SJCRH30 (cell line): ENCODE measurements around the gene CFP. TPM values are rescaled to one million over a fixed set of nuclear protein-coding genes. Genes with fewer than 3 reads are reported as not detected.
"Not testable (repeated sequence)": the region's sequence is repeated elsewhere in the genome, so short reads cannot be mapped to it uniquely, and the experiment has no call there.

ENCODE experiments used
- DNase-seq, 2 experiments: peaks; one replicate each; pipeline ENCODE4 v3.0.0-alpha.2; 2015 to 2020
- H3K27ac ChIP-seq: fragments of 250-450 bp; sonication (Bioruptor Pico); 2 replicates; pipeline ENCODE4 v1.5.1; 2020; ENCODE audit warnings: mild to moderate bottlenecking, moderate library complexity
- H3K27me3 ChIP-seq: fragments of 250-450 bp; sonication (Bioruptor Pico); 2 replicates; pipeline ENCODE4 v1.5.1; 2020; ENCODE audit warnings: mild to moderate bottlenecking, moderate library complexity
- H3K36me3 ChIP-seq: fragments of 250-450 bp; sonication (Bioruptor Pico); 2 replicates; pipeline ENCODE4 v1.5.1; 2020; ENCODE audit warnings: mild to moderate bottlenecking, moderate library complexity
- H3K4me1 ChIP-seq: fragments of 250-450 bp; sonication (Bioruptor Pico); 2 replicates; pipeline ENCODE4 v1.5.1; 2020; ENCODE audit warnings: mild to moderate bottlenecking, moderate library complexity
- H3K4me3 ChIP-seq: fragments of 250-450 bp; sonication (Bioruptor Pico); 2 replicates; pipeline ENCODE4 v1.5.1; 2020; ENCODE audit warnings: mild to moderate bottlenecking, moderate library complexity
- H3K9me3 ChIP-seq: fragments of 250-450 bp; sonication (Bioruptor Pico); replicated peaks from 2 replicates; pipeline ENCODE4 v1.5.1; 2020; ENCODE audit warnings: mild to moderate bottlenecking, moderate library complexity
- total RNA-seq: library from RNA; depleted of rRNA; stranded (reverse); fragments of >200 nt; shearing (Covaris generic); gene quantifications from 2 replicates; pipeline ENCODE4 v1.2.3, GENCODE V29; 2014

CFP gene
- total RNA-seq, 1 experiment from 2014 or later: 0.32 TPM

GRCh38 chrX:47621851-47622250 is 7.9 kb downstream of the CFP start:
- no peaks in the 10 kb centered on the region for H3K4me1 ChIP-seq
- no peak for DNase-seq
- H3K27ac ChIP-seq: no peak overlapping the region
- no peaks in the 10 kb centered on the region for H3K36me3 ChIP-seq
- no peaks in the 10 kb centered on the region for H3K27me3 ChIP-seq
- no peak overlapping the region for H3K4me3 ChIP-seq
- H3K9me3 ChIP-seq: no peaks in the 10 kb centered on the region

- Histone ChIP-seq H3K27me3 (no peaks in the 10 kb centered on the region), H3K9me3 (no peaks in the 10 kb centered on the region), H3K27ac (no peak overlapping the region), H3K36me3 (no peaks in the 10 kb centered on the region), H3K4me3 (no peak overlapping the region), H3K4me1 (no peaks in the 10 kb centered on the region)
- DNase-seq: no peak
Observed at GRCh38 chrX:47620303-47620685, 9.4 kb downstream of the CFP start.

GRCh38 chrX:47619486-47620302 is 10.0 kb downstream of the CFP start, which contains the start of gene SYN1:
SYN1 (minus strand) TSS chrX:47619857; CDS start chrX:47619728, 129 bp downstream.
- Histone ChIP-seq H3K36me3 (no peaks in the 10 kb centered on the region), H3K4me1 (no peaks in the 10 kb centered on the region), H3K4me3 (no peak within 1 kb of the TSS), H3K27me3 (no peaks in the 10 kb centered on the region), H3K9me3 (no peaks in the 10 kb centered on the region), H3K27ac (no peak within 1 kb of the TSS)
- DNase-seq: no peak

GRCh38 chrX:47618923-47619485 is 10.7 kb downstream of the CFP start:
- Histone ChIP-seq H3K4me3 (no peak overlapping the region), H3K4me1 (no peaks in the 10 kb centered on the region), H3K36me3 (no peaks in the 10 kb centered on the region), H3K9me3 (no peaks in the 10 kb centered on the region), H3K27ac (no peak overlapping the region), H3K27me3 (no peaks in the 10 kb centered on the region)
- no peak for DNase-seq

- Histone ChIP-seq H3K36me3 (no peaks in the 10 kb centered on the region), H3K9me3 (no peaks in the 10 kb centered on the region), H3K27ac (no peak overlapping the region), H3K27me3 (no peaks in the 10 kb centered on the region), H3K4me1 (no peaks in the 10 kb centered on the region), H3K4me3 (no peak overlapping the region)
- no peak for DNase-seq
Observed at GRCh38 chrX:47614618-47615017, 15.1 kb downstream of the CFP start.

GRCh38 chrX:47613082-47613481 is 16.6 kb downstream of the CFP start:
- H3K4me1 ChIP-seq: no peaks in the 10 kb centered on the region
- no peak for DNase-seq
- no peaks in the 10 kb centered on the region for H3K9me3 ChIP-seq
- H3K36me3 ChIP-seq: no peaks in the 10 kb centered on the region
- no peak overlapping the region for H3K4me3 ChIP-seq
- H3K27ac ChIP-seq: no peak overlapping the region
- H3K27me3 ChIP-seq: no peaks in the 10 kb centered on the region

- Histone ChIP-seq H3K9me3 (no peaks in the 10 kb centered on the region), H3K4me3 (no peak overlapping the region), H3K27me3 (no peaks in the 10 kb centered on the region), H3K36me3 (no peaks in the 10 kb centered on the region), H3K27ac (no peak overlapping the region), H3K4me1 (no peaks in the 10 kb centered on the region)
- no peak for DNase-seq
Observed at GRCh38 chrX:47612418-47612817, 17.3 kb downstream of the CFP start.

DNA sequence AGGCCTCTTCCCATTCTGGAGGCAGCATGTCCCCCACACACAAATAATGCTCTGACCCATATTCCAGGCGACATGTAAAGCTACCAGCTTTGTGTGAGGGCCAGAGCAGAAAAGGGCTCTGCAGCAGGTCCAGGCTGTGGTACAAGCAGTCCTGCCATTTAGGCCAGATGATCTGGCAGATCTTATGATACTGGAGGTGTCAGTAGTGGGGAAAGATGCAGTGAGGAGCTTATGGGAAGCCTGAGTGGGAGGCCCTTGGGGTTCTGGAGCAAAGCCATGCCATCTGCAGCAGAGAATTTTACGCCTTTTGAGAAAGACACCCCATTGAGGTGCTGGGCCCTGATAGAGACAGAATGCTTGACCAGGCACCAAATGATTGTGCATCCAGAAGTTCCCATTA is 17.8 kb downstream of the CFP start:
- H3K4me1 ChIP-seq: no peaks in the 10 kb centered on the region
- no peak overlapping the region for H3K27ac ChIP-seq
- no peaks in the 10 kb centered on the region for H3K9me3 ChIP-seq
- no peaks in the 10 kb centered on the region for H3K36me3 ChIP-seq
- no peak for DNase-seq
- H3K27me3 ChIP-seq: no peaks in the 10 kb centered on the region
- H3K4me3 ChIP-seq: no peak overlapping the region

DNA sequence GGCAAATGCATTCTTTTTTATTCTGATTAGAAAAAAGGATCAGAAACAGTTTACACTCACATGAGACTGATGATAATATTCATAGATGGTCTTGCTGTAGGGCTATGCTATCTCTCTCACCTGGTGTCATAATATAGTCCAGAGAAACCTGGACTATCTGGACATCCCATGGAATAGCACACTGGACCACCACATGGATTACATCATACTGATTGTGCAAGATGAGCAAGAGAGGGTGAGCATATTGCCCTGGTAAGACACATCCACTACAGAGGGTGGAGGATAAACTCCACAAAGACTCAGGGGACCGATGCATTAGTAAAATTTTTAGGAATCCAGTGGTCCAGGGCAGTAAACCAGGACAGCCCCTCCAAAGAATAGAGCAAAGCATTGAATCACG is 18.2 kb downstream of the CFP start:
- H3K27me3 ChIP-seq: no peaks in the 10 kb centered on the region
- no peak overlapping the region for H3K4me3 ChIP-seq
- DNase-seq: no peak
- no peaks in the 10 kb centered on the region for H3K36me3 ChIP-seq
- no peak overlapping the region for H3K27ac ChIP-seq
- H3K4me1 ChIP-seq: no peaks in the 10 kb centered on the region
- H3K9me3 ChIP-seq: no peaks in the 10 kb centered on the region

DNA sequence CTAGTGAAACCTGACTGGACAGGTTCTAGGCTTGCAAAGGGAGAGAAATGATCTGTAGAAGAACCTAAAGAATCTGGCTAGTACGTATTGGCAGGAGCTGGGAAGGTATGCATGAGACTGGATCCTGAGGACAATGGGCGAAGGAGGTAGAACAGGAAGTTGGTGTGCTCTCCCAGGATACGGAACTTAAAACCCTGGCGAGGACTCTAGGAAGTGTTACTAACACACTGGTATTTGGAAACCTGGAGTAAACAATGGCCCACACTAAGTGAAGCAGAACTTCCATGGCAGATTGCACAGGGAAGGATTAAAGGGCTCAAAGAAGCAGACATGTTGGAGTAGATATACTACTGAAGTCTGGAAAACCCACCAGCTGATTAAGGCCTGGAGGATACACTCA is 19.2 kb downstream of the CFP start:
- no peak for DNase-seq
- Histone ChIP-seq H3K4me3 (no peak overlapping the region), H3K27ac (no peak overlapping the region), H3K4me1 (no peaks in the 10 kb centered on the region), H3K36me3 (no peaks in the 10 kb centered on the region), H3K9me3 (no peaks in the 10 kb centered on the region), H3K27me3 (no peaks in the 10 kb centered on the region)

GRCh38 chrX:47608130-47608810 is 21.5 kb downstream of the CFP start:
- Histone ChIP-seq H3K9me3 (no peaks in the 10 kb centered on the region), H3K27me3 (no peaks in the 10 kb centered on the region), H3K4me1 (no peaks in the 10 kb centered on the region), H3K4me3 (no peak overlapping the region), H3K36me3 (no peaks in the 10 kb centered on the region), H3K27ac (no peak overlapping the region)
- no peak for DNase-seq

DNA sequence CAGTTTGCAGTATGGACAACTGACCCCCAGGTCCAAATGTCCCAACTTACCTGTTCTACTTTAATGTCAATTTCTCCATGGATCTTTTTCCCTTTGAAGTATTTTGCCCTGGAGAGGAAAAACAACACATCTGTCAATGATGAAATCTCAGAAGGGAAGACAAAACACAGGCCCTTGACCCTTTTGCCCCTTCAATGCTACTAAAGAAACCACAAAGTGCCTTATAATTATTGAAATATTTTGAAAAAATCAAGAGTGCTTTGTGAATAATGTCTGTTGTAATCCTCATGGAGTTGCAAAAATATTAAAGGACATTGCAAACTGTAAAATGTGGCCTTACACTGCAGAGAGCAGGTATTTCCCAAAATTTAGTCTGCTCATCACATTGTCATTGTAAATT is 22.6 kb downstream of the CFP start:
- Histone ChIP-seq H3K27me3 (no peaks in the 10 kb centered on the region), H3K27ac (no peak overlapping the region), H3K36me3 (no peaks in the 10 kb centered on the region), H3K4me3 (no peak overlapping the region), H3K4me1 (no peaks in the 10 kb centered on the region), H3K9me3 (no peaks in the 10 kb centered on the region)
- no peak for DNase-seq

DNA sequence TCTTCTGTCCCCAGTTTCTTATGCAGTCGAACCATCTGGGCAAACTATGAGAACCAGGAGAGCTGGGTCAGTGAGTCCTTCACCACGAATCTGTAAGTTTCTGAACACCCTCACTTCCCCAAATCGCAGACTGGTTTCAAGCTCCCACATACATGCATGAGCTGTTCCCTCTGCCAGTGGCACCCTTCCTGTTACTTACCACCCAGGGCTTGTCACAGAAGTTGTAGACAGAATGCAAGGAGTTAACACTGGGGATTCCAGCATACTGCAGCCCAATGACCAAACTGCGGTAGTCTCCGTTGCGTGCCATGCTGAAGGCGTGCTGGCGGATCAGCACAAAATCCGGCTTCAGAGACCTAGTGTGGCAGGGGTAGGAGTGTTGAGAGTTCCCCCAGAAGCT is 24.7 kb downstream of the CFP start:
- no peak for DNase-seq
- no peak overlapping the region for H3K27ac ChIP-seq
- H3K36me3 ChIP-seq: no peaks in the 10 kb centered on the region
- no peaks in the 10 kb centered on the region for H3K4me1 ChIP-seq
- no peak overlapping the region for H3K4me3 ChIP-seq
- no peaks in the 10 kb centered on the region for H3K27me3 ChIP-seq
- H3K9me3 ChIP-seq: no peaks in the 10 kb centered on the region

DNA sequence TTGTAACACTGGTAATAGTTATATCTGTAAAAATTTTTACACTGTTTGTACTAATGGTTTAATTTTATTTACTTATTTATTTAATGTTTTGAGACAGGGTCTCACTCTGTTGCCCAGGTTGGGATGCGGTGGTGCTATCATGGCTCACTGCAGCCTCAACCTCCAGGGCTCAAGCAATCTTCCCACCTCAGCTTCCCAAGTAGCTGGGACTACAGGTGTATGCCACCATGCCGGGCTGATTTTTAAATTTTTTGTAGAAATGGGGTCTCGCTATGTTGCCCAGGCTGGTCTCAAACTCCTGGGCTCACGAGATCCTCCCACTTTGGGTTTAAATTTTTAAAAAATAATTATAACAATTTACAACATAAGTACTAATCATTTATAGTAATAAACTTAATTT is 26.6 kb downstream of the CFP start:
- H3K36me3 ChIP-seq, H3K4me3 ChIP-seq, H3K27me3 ChIP-seq, H3K27ac ChIP-seq, H3K4me1 ChIP-seq, H3K9me3 ChIP-seq, DNase-seq: not testable (repeated sequence)

GRCh38 chrX:47597222-47597621 is 32.5 kb downstream of the CFP start:
- Histone ChIP-seq H3K27ac (no peak overlapping the region), H3K4me1 (no peaks in the 10 kb centered on the region), H3K27me3 (no peaks in the 10 kb centered on the region), H3K36me3 (no peaks in the 10 kb centered on the region), H3K4me3 (no peak overlapping the region), H3K9me3 (no peaks in the 10 kb centered on the region)
- no peak for DNase-seq
